GM18520 (cell line): ENCODE data around the gene CSRNP3.
"Not testable (repeated sequence)": the region's sequence is repeated elsewhere in the genome, so short reads cannot be mapped to it uniquely, and the experiment has no call there.

Source experiments
- ATAC-seq: cut with Tn5 transposase; IDR thresholded peaks from one replicate; pipeline ENCODE4 v1.9.1; 2021; ENCODE audit not compliant: unreplicated experiment

Gene CSRNP3

GRCh38 chr2:165584126-165584654 lies 114.7 kb downstream of the CSRNP3 start:
- ATAC-seq, result no peak

DNA sequence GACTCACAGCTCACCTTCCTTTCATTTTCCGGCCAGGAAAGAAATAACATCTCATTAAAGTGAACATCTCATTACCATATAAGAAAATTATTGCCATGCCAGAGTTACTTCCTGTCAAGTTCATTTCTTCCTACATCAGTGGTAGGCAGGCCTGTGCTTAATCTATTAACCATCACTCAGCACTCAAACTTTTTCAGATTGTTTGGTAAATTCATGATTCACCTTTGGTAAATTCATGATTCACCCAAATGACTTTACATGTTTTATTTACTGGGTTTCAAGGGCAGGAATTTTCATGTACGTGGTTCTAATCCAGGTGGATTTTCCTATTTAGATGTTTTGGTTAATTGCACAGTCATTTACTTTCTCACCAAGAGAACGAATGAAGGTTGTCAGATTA lies 116.5 kb downstream of the CSRNP3 start:
- no peak for ATAC-seq

GRCh38 chr2:165587335-165587938 lies 117.9 kb downstream of the CSRNP3 start:
- ATAC-seq, result peak; percentile 47

GRCh38 chr2:165590999-165591398 lies 121.5 kb downstream of the CSRNP3 start:
- ATAC-seq, result not testable (repeated sequence)

DNA sequence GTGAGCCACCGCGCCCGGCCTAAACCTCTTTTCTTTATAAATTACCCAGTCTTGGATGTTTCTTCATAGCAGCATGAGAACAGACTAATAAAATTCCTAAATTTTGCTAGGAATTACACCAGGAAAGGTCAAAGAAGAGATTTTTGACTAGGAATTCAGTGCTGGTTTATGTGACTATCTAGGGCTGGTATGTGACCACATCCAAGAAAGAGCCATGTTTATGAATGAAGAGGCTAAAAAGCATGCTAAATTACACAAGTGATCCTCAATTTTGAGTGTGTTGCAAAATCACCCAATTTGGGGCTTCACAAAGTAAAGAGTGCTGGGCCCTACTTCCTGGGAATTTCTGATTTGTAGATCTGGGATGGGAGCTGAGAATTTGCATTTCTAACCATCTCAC lies 123.6 kb downstream of the CSRNP3 start:
- ATAC-seq, result no peak

DNA sequence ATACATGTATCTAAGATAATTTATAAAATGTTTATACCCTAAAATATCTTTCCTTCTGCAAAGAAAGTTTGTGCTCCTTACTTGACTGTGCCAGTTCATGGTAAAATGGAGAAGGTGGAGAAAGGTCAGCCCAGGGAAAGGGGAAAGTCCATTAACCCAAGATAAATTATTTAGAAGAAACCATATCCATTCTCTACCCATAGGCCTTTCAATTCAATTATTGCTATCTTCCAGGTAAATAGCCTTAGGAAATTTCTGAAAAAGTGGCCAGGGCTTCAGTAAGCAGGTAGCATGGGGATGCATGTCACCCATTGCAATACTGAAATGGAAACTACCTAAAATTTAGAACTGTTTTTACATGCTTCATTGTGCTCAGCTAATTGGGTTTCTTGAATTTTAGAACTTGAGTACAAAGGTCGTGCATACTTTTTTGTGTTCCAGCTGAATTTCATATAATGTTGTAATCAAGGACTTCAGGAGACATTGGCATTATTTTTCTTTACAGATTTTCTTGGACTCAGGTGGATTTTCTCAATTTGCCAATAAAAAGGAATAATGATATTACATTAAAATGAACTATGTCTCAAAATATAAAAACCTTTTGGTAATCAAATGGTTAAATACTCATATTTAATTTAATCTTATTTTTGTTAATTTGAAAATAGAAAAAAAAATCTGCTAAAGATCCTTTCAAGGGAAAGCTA lies 124.9 kb downstream of the CSRNP3 start:
- ATAC-seq, result no peak

GRCh38 chr2:165594935-165595255 lies 125.4 kb downstream of the CSRNP3 start:
- no peak for ATAC-seq

- ATAC-seq, result no peak
These were observed 127.3 kb downstream of the CSRNP3 start for GRCh38 chr2:165596788-165597187.

- ATAC-seq, result no peak
These were observed 131.8 kb downstream of the CSRNP3 start for GRCh38 chr2:165601065-165601830.

DNA sequence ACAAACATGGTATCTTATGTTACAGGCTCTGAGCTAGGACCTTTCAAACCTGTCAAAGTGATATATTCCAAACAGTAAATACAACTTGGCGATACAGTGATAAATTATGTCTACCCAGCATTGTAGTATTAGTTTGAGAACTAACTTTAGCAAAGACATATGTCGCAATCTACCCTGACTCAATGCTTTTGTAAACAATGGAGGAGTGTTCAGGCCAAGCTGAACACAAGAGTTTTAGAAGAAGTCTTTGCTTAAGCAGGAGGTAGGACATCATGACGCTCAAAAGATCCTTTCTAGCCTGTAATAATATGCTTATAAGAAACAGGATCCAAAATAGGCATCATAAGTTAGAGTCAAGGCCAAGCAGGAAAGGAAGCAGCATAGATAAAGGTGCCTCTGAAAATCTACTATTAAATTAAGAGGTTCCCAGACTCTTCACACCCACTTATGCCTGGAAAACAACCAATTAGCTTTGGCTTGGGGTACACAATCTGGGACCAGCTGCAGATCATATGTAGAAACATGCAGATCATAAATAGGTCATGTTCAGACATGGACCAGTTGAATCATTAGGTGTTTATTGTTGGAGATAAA lies 132.5 kb downstream of the CSRNP3 start:
- no peak for ATAC-seq

DNA sequence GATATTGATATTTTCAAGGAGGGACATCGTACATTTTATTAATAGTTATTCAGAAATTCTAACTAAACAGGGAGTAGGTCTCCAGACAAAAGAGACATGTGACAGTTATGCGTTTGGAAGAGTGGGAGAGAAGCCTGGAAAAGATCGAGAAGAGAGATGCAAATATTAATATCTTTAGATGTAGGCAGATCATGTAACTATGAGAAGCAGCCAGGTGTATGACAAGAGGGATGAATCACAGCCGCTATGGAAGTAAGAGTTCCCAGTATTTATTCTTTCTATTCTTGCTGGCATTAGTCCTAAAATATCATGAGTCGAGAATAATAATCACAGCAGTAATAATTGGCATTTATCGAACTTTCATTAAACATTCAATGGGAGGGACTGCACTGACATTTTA lies 140.2 kb downstream of the CSRNP3 start:
- no peak for ATAC-seq

GRCh38 chr2:165610591-165611029 lies 141.1 kb downstream of the CSRNP3 start:
- ATAC-seq, result no peak

DNA sequence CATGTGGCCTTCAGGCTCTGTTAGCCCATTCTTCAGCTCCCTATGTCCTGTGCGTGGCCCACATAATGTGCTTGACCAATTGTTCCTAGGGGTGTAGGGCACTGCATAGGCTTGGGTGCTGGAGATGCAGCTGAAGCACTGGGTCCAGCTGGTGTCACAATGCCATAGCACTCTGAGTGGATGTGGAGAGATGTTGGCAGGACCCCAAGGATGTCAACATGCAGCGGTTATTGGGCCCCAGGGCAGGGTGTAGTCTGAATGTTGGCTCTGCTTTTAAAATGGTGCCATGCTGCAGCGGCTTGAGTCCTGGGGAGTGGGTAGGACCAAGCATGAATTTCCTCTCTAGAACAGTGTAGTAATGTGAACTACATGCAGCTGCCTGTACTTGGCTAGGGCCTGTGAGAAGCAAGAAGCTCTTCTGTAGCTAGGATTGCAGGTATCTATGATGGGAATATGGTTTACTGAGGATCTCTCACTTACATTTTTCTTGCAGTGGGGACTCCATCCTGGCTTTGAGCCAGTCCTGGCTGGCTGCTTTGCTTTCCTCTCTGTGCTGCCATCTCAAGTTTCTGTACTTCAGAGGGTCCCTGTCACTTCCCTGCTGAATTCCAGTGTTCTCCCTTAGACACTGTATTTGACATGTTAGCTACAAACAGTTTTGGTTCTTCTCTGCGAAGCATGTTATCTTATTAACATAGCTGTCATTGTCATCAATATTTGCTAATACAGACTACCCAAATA lies 148.4 kb downstream of the CSRNP3 start:
- ATAC-seq, result no peak

DNA sequence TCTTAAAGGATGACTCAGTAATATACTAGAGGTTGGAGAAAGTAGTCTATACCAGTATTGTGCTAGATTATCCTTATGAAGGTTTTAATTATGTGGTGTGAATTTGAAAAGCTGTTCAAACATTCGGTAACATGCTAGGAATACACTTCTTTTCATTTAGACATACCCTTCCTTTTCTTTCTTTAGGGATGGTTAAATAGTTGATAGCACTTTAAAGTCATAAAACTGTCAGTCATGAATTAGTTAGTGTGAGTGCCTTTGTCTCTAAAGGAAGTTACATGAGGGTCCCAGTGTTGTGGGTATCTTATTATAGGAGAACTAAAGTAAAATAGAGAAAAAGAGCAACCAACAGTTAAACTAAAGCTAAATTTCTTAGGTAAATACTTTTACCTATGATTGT lies 149.3 kb downstream of the CSRNP3 start:
- no peak for ATAC-seq

GRCh38 chr2:165621086-165621560 lies 151.6 kb downstream of the CSRNP3 start:
- no peak for ATAC-seq

GRCh38 chr2:165623161-165623560 lies 153.7 kb downstream of the CSRNP3 start:
- no peak for ATAC-seq

- ATAC-seq, result no peak
These were observed 154.4 kb downstream of the CSRNP3 start for GRCh38 chr2:165623783-165624469.

- ATAC-seq, result no peak
These were observed 154.9 kb downstream of the CSRNP3 start for GRCh38 chr2:165624470-165624800.

GRCh38 chr2:165627470-165627869 lies 158.0 kb downstream of the CSRNP3 start:
- peak; percentile 80 for ATAC-seq

DNA sequence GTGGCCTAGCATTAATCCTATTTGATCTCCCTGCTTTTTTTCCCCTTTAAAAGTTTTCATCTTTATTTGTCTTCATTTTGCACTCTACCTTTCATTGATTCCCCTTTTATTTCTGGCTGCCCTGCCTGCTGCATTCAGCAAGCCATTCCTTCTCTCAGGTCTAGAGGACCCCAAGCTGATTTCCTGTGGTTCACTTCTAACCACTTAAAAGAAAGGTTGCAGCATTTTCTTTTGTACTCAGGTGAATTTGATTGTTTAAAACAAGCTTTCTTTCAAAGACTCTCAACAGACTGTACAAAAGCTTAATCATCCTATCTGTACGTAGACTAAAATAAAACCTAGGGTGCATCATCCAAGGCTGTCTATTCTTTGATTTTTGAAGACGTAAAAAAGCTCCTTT lies 160.3 kb downstream of the CSRNP3 start:
- no peak for ATAC-seq
